HG02623 (cell line): Measurements from ENCODE around the gene GRIP2.

Experiments
- ATAC-seq: cut with Tn5 transposase; IDR thresholded peaks from one replicate; pipeline ENCODE4 v1.9.1; 2021; ENCODE audit warnings: moderate library complexity; ENCODE audit not compliant: unreplicated experiment

Gene GRIP2

DNA sequence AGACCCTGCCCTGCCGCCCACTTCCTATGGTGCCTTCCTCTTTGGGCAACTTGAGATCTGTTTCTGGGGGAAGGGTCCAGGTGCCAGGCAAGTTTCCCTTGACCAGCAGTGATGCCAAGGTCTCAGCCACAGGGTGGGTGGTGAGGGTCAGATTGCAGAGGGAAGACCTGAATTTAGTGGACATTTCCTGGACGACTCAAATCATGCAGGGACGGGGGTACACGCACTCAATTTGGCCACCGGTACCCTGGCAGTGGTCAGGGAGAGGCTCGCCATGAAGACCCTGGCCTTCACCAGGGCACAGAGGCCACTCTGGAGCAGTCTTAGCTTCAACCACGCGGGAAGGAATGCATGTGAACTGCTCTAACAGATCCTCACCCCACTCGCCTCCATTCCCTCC, 1.5 kb upstream of the GRIP2 start:
- ATAC-seq: no peak

DNA sequence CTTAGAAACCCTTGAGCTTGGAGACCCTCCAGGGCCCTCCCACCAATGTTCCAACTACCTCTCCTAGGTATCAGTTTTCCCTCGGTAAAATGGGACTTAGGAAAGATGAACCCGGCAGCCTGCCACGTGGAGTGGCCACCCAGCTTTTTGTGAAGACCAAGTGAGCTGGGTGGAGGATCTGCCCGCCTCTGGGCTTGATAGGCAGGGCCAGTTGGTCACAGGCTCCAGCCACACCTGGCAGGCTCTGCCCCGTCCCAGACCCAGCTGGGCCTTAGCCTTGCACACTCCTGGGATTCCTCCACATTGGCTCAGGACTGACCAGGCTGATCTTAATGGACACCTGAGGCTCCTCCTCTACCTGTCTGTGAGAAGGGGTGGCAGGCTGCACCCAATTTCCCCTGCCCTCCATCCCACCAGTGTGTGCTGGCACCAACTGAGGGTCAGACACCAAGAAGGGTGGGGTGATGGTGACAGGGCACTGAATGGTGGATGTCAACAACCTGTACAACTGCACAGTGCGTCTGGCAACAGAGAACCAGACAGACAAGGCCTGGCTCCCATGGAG, 761 bp upstream of the GRIP2 start:
- ATAC-seq: no peak

DNA sequence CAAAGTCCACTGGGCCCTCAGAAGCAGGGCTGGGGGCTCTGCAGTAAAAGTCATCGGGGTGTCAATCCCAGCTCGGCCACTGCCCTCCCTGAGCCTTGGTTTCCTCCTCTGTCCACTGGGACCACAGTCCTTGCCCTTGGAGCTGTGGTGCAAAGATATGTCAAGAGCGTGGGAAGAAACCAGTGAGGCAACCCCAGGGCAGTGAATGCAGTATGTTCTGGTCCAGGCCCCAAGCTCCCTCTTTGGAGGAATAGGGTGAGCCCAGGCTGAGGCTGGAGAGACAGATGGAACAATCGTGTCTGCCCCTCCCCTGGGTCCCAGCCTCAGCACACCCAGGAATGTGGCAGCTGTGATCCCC, 779 bp downstream of the GRIP2 start:
- no peak for ATAC-seq

GRCh38 chr3:14538451-14539088, 1.6 kb downstream of the GRIP2 start:
- ATAC-seq: no peak

GRCh38 chr3:14537590-14538450, 2.3 kb downstream of the GRIP2 start:
- ATAC-seq: no peak

DNA sequence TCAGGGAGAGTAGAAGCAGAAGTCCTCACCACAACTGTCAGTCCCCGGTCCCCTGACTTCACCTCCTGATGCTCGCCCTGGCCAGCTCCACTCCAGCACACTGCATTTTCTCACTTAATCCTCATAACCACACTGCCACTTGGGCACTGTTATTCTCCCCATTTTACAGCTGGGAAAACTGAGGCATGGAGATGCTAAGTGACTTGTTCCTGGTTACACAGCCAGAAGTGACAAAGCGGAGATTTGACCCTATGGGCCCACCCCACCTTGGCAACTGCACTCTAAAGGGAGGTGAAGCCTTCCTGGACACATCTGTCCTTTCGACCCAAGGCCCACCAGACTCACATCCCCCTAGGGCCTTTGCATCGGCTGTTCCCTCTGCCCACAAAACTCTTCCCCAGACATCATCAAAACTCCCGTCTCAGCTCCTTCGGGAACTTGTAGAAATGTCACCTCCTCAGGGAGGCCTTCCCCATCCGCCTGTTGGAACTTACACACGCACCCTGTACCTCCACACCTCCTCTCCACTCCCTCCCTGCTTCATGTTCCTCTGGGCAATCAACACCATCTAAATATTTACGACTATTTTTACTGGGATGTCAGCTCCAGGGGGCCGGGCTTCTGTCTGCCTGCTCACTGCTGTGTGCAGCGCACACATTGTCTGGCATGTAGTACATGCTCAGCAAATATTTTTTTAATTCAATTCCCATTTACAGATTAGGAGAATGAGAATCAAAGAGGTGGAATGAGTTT, 3.1 kb downstream of the GRIP2 start:
- ATAC-seq: no peak

- ATAC-seq: no peak
These were observed 3.9 kb downstream of the GRIP2 start for GRCh38 chr3:14536055-14536815.

- ATAC-seq: no peak
These were observed 4.5 kb downstream of the GRIP2 start for GRCh38 chr3:14535616-14536015.

- no peak for ATAC-seq
These were observed 5.5 kb downstream of the GRIP2 start for GRCh38 chr3:14534516-14535191.

DNA sequence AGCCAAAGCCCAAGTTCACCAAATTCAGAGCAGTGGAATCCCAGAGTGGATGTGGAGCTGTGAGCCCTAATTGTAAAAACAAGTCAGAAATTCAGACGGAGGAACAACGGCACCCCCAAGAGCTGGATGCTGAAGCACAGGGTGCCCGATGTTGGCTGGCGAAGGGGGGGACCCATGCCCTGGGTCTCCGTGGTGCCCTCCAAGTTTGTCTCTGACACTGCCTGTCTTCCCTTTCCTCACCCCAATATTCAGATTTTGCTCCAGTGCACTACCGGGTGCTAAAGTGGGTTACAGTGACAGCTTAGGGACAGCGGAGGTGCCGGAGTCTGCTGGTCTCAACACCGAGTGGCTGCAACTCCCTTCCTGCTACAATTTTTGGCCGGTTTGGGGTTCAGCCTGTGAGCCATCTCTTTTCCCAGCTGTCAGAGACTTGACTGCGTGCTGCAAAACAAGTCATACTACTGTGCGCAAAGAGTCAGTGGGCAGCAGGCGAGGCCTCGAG, 6.6 kb downstream of the GRIP2 start:
- no peak for ATAC-seq

DNA sequence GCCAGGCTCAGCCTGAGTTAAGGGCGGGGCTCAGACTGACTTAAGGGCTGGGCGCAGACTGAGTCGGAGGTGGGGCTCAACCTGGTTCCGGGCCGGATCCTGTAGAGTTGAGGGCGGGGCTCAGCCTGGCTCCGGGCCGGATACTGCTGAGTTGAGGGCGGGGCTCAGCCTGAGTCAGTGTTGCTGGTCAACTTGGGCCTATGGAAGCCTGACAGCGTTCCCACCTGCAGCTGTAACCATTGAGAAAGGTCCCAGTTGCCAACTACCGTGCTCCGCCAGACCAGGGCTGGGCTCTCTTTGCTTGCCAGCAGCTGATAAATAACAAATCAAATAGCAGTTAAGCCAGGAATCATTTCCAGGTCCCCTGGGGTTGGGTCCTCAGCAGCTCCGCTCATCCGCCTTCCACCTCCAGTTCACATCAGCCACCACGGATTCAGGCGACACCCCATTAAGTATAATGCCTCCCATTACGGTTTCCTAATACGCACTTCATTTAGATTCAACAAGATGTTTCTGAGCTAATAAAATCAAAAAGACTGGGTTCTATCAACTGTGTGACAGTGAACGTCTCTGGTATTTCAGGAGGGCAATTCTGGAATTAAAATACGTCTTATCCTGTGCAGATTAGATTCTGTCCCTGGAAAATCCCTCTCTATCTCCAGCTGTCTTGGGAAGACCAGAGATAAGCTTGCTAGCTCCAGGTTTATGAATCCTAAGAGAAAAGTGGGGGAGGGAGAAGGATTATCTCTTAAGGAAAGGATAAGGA, 7.3 kb downstream of the GRIP2 start:
- ATAC-seq: no peak

GRCh38 chr3:14531856-14532395, 8.2 kb downstream of the GRIP2 start:
- no peak for ATAC-seq

GRCh38 chr3:14528081-14528480, 12.1 kb downstream of the GRIP2 start:
- no peak for ATAC-seq

- ATAC-seq: no peak
These were observed 14.2 kb downstream of the GRIP2 start for GRCh38 chr3:14525685-14526631.

- ATAC-seq: no peak
These were observed 15.1 kb downstream of the GRIP2 start for GRCh38 chr3:14524920-14525660.

DNA sequence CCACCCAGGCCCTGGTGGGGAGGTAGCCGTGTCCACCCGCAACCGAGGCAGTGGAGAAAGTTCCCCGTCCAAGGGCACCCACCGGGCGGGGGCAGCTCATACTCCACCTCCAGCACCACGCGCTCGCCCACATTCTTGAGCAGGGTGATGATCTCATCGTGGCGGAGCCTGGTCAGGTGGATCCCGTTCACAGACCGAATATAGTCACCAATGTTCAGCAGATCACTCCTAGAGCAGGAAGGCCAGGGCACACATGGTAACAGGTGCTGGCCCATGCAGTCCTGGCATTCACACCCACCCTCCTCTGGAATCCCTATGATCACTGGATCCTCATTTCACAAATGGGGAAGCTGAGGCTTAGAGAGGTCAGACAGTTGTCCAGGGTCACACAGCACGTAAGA, 15.8 kb downstream of the GRIP2 start:
- no peak for ATAC-seq

DNA sequence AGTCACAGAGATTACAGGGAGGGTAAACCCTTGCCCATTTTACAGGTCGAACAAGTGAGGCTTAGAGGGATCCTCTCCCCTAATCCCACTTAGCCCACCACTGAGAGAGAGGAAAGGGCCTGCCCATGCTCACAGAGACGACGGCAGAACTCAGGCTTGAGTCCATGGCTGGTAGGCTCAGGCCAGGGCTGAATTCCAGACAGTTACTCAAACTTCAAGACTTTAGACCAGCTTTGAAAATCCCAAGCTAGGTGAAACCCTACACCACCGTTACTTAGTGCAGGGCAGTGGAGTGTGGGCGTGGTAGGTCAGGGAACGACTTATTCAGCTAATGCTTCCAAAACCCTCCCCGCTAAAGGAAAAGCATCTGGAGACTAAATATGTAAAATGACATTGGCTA, 16.4 kb downstream of the GRIP2 start:
- no peak for ATAC-seq
